Spleen (tissue), 11 donors: ENCODE results near the gene TMEM182. TPM values are rescaled to one million over a fixed set of nuclear protein-coding genes. Genes with fewer than 3 reads are reported as not detected.

Source experiments
- DNase-seq: peaks from one replicate; pipeline ENCODE4 v3.0.0-alpha.2; 2020
- H3K27ac ChIP-seq, 8 donors: fragments of 200-600 bp; sonication (generic) in 7 of 8; 1 replicate in 4 of 8; 2 replicates in 4 of 8; pipeline versions ENCODE4 v1.5.0 to v1.8.0; 2016 to 2021; ENCODE audit warnings: inconsistent platforms in 4 of 8, mild to moderate bottlenecking in 4 of 8, moderate library complexity in 1 of 8
- H3K27me3 ChIP-seq, 7 donors: fragments of 200-600 bp; sonication (generic) in 6 of 7; replicated peaks in 1 of 7; 1 replicate in 4 of 7; 2 replicates in 3 of 7; pipeline versions ENCODE4 v1.5.0 to v1.8.0; 2016 to 2021; ENCODE audit warnings: inconsistent platforms in 3 of 7, mild to moderate bottlenecking in 1 of 7
- H3K36me3 ChIP-seq, 6 donors: fragments of 200-600 bp; sonication (generic) in 5 of 6; 1 replicate in 4 of 6; 2 replicates in 2 of 6; pipeline versions ENCODE4 v1.5.0 to v1.8.0; 2016 to 2021; ENCODE audit warnings: inconsistent platforms in 2 of 6
- H3K4me1 ChIP-seq, 6 donors: fragments of 200-600 bp; sonication (generic) in 5 of 6; 1 replicate in 3 of 6; 2 replicates in 3 of 6; pipeline versions ENCODE4 v1.5.0 to v1.8.0; 2016 to 2021; ENCODE audit warnings: inconsistent platforms in 3 of 6
- H3K4me3 ChIP-seq, 8 donors: fragments of 200-600 bp; sonication (generic) in 7 of 8; 1 replicate in 4 of 8; 2 replicates in 4 of 8; pipeline versions ENCODE4 v1.5.0 to v1.8.0; 2016 to 2021; ENCODE audit warnings: inconsistent platforms in 4 of 8, mild to moderate bottlenecking in 4 of 8, moderate library complexity in 2 of 8
- H3K9me3 ChIP-seq, 8 donors: fragments of 200-600 bp; sonication (generic) in 7 of 8; 1 replicate in 4 of 8; 2 replicates in 4 of 8; pipeline versions ENCODE4 v1.5.0 to v1.8.0; 2016 to 2021; ENCODE audit warnings: inconsistent platforms in 4 of 8
- CTCF ChIP-seq, 11 experiments: fragments of 200-600 bp in 7 of 11; fragments of 450-650 bp in 4 of 11; sonication (generic) in 4 of 11; IDR thresholded peaks in 8 of 11; conservative IDR thresholded peaks in 3 of 11; 1 replicate in 7 of 11; 2 replicates in 4 of 11; pipeline versions ENCODE4 v1.4.0 to v1.8.0; 2016 to 2021; ENCODE audit warnings: antibody characterized with exemption in 11 of 11, inconsistent platforms in 4 of 11, mild to moderate bottlenecking in 1 of 11
- POLR2A ChIP-seq, 3 donors: fragments of 450-650 bp; IDR thresholded peaks; one replicate each; pipeline ENCODE4 v1.5.1; 2017; ENCODE audit warnings: antibody characterized with exemption in 3 of 3, mild to moderate bottlenecking in 1 of 3
- POLR2AphosphoS5 ChIP-seq, 3 donors: sonication (generic); formaldehyde crosslinking; IDR thresholded peaks; one replicate each; pipeline ENCODE4 v1.5.1; 2017; ENCODE audit warnings: antibody characterized with exemption in 3 of 3
- WGBS, 5 donors: extraction: QIAGEN DNeasy Blood & Tissue Kit in 3 of 5; methylation state at CpG; one replicate each; pipeline versions ENCODE4 v1.1.5 to v1.1.7; 2013 to 2018; 5-methylcytosine and 5-hydroxymethylcytosine counted together
- intact Hi-C: fragments of 100-400 bp; cut with DNase I; formaldehyde crosslinking; loops from one replicate; pipeline ENCODE4 v1.15.0; 2023; ENCODE audit warnings: low total_unique reads
- polyA plus RNA-seq, 3 donors: library from polyadenylated mRNA; stranded (reverse); fragments of 200-250 nt; gene quantifications; one replicate each; pipeline ENCODE4 v1.2.1, GENCODE V29; 2013
- total RNA-seq, 7 donors: library from RNA; depleted of rRNA in 3 of 7; stranded (reverse); fragments of >200 nt in 3 of 7; fragmentation: NEBNext Ultra II Directional in 4 of 7; extraction: Animal tissue kit (Norgen Biotek cat#: 25700) in 4 of 7; gene quantifications; one replicate each; pipeline versions ENCODE4 v1.1.0 to v1.2.1, GENCODE V29; 2016 to 2021
- donor health status: healthy with polysubstance abuse.
- donor health status: DM: no; HTN: no; CAD: no; lungs with moderate emphysema.
- donor health status: DM: no; HTN: no; CAD: no.
- donor health status: Bipolar disorder and iron deficiency.
- donor health status: healthy.
- donor health status: DM: no; HTN: no; CAD: no.
- donor health status: DM: yes; HTN: yes; CAD: no.

The TMEM182 gene
- total and polyA plus RNA-seq, 10 donors = 1.3 to 8.6 (median 3.2) TPM

GRCh38 chr2:102778260-102778659 lies 16.4 kb downstream of the TMEM182 start:
- no peak for TF ChIP-seq POLR2A (IDR thresholded peaks at IDR 0.05)
- TF ChIP-seq POLR2AphosphoS5 (IDR thresholded peaks at IDR 0.05) = no peak
- TF ChIP-seq CTCF (IDR thresholded peaks at IDR 0.05 in 8 of 11, conservative IDR thresholded peaks at IDR 0.05 in 3 of 11) = no peak
- Histone ChIP-seq H3K27ac (no peak overlapping the region), H3K9me3 (no peaks in the 10 kb centered on the region), H3K36me3 (no peaks in the 10 kb centered on the region), H3K4me1 (no peaks in the 10 kb centered on the region), H3K27me3 (no peaks in the 10 kb centered on the region), H3K4me3 (no peak overlapping the region)
- 98 to 100% (median 98%) methylated on average over 1 of the region's 1 CpG for WGBS, 5 donors
- DNase-seq = no peak
- intact Hi-C loops = no loop called here

GRCh38 chr2:102780467-102780866 lies 18.6 kb downstream of the TMEM182 start:
- H3K27me3 ChIP-seq = no peaks in the 10 kb centered on the region
- intact Hi-C loops = no loop called here
- no peak overlapping the region for H3K4me3 ChIP-seq
- H3K4me1 ChIP-seq = no peaks in the 10 kb centered on the region
- WGBS, 5 donors = 87 to 94% (median 91%) methylated on average over 1 of the region's 1 CpG
- peaks cover 0 to 5% (median 0%) of the 10 kb centered on the region in 6 donors for H3K36me3 ChIP-seq
- no peak for DNase-seq
- no peak for TF ChIP-seq CTCF (IDR thresholded peaks at IDR 0.05 in 8 of 11, conservative IDR thresholded peaks at IDR 0.05 in 3 of 11)
- TF ChIP-seq POLR2A (IDR thresholded peaks at IDR 0.05) = no peak
- no peak for TF ChIP-seq POLR2AphosphoS5 (IDR thresholded peaks at IDR 0.05)
- H3K9me3 ChIP-seq = no peaks in the 10 kb centered on the region
- no peak overlapping the region for H3K27ac ChIP-seq

GRCh38 chr2:102782187-102782586 lies 20.4 kb downstream of the TMEM182 start:
- no peaks in the 10 kb centered on the region for H3K4me1 ChIP-seq
- peaks cover 0 to 13% (median 0%) of the 10 kb centered on the region in 6 donors for H3K36me3 ChIP-seq
- H3K27ac ChIP-seq = no peak overlapping the region
- WGBS, 5 donors = 94 to 100% (median 95%) methylated on average over 2 of the region's 2 CpGs
- no peak for TF ChIP-seq CTCF (IDR thresholded peaks at IDR 0.05 in 8 of 11, conservative IDR thresholded peaks at IDR 0.05 in 3 of 11)
- no peak for TF ChIP-seq POLR2AphosphoS5 (IDR thresholded peaks at IDR 0.05)
- TF ChIP-seq POLR2A (IDR thresholded peaks at IDR 0.05) = no peak
- H3K27me3 ChIP-seq = no peaks in the 10 kb centered on the region
- intact Hi-C loops = no loop called here
- no peaks in the 10 kb centered on the region for H3K9me3 ChIP-seq
- H3K4me3 ChIP-seq = no peak overlapping the region
- no peak for DNase-seq

GRCh38 chr2:102782933-102783332 lies 21.1 kb downstream of the TMEM182 start:
- WGBS, 5 donors = 78 to 90% (median 86%) methylated on average over 1 of the region's 1 CpG
- DNase-seq = no peak
- H3K9me3 ChIP-seq = no peaks in the 10 kb centered on the region
- TF ChIP-seq POLR2AphosphoS5 (IDR thresholded peaks at IDR 0.05) = no peak
- TF ChIP-seq CTCF (IDR thresholded peaks at IDR 0.05 in 8 of 11, conservative IDR thresholded peaks at IDR 0.05 in 3 of 11) = no peak
- TF ChIP-seq POLR2A (IDR thresholded peaks at IDR 0.05) = no peak
- H3K4me1 ChIP-seq = no peaks in the 10 kb centered on the region
- peaks cover 0 to 19% (median 0%) of the 10 kb centered on the region in 6 donors for H3K36me3 ChIP-seq
- H3K27ac ChIP-seq = no peak overlapping the region
- no peaks in the 10 kb centered on the region for H3K27me3 ChIP-seq
- no peak overlapping the region for H3K4me3 ChIP-seq
- intact Hi-C loops = no loop called here
